ENCODE data around the gene LATS2.

Gene LATS2

GRCh38 chr13:21075379-21076249, 14.2 kb upstream of the LATS2 start:
- DNase-seq (ENCODE audit: low read depth), result peak; percentile 21
- H3K4me3 ChIP-seq (ENCODE audit: control insufficient read depth, low read depth, low read length), result peak overlapping the region; percentile 53
- TF ChIP-seq CTCF (conservative IDR thresholded peaks at IDR 0.05; ENCODE audit: control insufficient read depth, insufficient read depth, low read depth, low read length), result no peak

GRCh38 chr13:21075011-21075378, 13.6 kb upstream of the LATS2 start:
- peak overlapping the region; percentile 53 for H3K4me3 ChIP-seq (ENCODE audit: control insufficient read depth, low read depth, low read length)
- TF ChIP-seq CTCF (conservative IDR thresholded peaks at IDR 0.05; ENCODE audit: control insufficient read depth, insufficient read depth, low read depth, low read length), result no peak
- no peak for DNase-seq (ENCODE audit: low read depth)

DNA sequence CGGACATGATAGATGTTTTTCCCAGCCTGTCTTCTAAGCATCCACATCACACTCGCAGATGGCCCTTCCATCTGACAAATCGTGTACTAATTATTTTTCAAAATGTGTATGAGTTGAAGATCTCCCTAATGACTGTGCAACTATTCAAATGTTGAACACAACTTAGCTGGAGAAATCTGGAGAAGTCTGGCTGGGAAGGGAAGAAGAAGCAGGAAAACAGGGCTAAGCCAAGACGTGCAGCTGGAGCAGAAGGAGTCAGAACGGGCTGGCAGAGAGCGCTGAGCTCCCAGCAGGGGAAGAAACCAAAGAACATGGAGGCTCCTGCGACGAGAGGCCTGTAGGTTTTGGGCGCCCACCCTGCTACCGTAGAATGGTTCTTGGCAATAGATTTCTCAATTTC, 13.2 kb upstream of the LATS2 start:
- DNase-seq (ENCODE audit: low read depth), result peak; percentile 46
- no peak overlapping the region for H3K4me3 ChIP-seq (ENCODE audit: control insufficient read depth, low read depth, low read length)
- no peak for TF ChIP-seq CTCF (conservative IDR thresholded peaks at IDR 0.05; ENCODE audit: control insufficient read depth, insufficient read depth, low read depth, low read length)

DNA sequence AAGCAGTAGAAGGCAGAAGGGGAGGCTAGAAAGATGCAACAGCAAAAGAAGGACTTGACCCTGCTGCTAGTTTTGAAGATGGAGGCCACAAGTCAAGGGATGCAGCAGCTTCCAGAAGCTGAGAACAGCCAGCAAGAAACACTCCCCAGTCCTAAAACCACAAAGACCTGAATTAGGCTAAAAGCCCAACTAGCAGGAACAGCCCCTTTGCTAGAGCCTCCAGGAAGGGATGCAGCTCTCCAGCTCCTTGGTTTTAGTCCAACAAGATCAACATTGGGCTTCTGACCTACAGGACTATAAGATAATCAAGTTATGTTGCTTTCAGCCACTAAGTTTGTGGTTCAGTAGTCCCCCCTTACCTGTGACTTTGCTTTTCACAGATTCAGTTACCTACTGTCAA, 10.5 kb upstream of the LATS2 start:
- DNase-seq (ENCODE audit: low read depth), result no peak
- H3K4me3 ChIP-seq (ENCODE audit: control insufficient read depth, low read depth, low read length), result no peak overlapping the region
- TF ChIP-seq CTCF (conservative IDR thresholded peaks at IDR 0.05; ENCODE audit: control insufficient read depth, insufficient read depth, low read depth, low read length), result no peak

GRCh38 chr13:21071015-21071414, 9.6 kb upstream of the LATS2 start:
- no peak for DNase-seq (ENCODE audit: low read depth)
- no peak overlapping the region for H3K4me3 ChIP-seq (ENCODE audit: control insufficient read depth, low read depth, low read length)
- TF ChIP-seq CTCF (conservative IDR thresholded peaks at IDR 0.05; ENCODE audit: control insufficient read depth, insufficient read depth, low read depth, low read length), result no peak

DNA sequence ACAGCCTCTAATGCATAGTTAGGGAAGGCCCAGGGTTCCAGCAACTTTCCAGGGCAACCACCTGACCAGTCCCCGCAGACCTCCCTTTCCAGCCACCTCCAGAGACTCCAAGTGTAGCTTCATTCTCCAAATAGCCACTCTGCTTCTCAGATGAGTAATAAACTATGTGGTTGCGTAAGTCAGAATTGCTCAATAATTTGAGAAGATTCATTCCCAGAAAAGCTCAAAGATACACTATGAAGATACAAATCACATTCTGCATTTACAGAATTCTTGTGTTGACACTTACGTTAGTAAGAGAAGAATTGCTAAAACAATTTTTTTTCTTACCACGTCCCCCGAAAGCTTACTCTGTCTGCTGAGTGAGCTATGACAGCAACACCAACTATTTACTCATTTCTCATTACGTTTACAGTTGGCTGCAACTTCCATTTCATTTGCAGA, 8.2 kb upstream of the LATS2 start:
- DNase-seq (ENCODE audit: low read depth), result peak; percentile 98
- no peak for TF ChIP-seq CTCF (conservative IDR thresholded peaks at IDR 0.05; ENCODE audit: control insufficient read depth, insufficient read depth, low read depth, low read length)
- H3K4me3 ChIP-seq (ENCODE audit: control insufficient read depth, low read depth, low read length), result no peak overlapping the region
